Measurements from ENCODE around the gene TAF4B.

GRCh38 chr18:26421503-26421902 is 195.3 kb downstream of the TAF4B start:
- no peak for TF ChIP-seq EP300 (IDR thresholded peaks at IDR 0.05)
- TF ChIP-seq POLR2A (IDR thresholded peaks at IDR 0.05): no peak
- TF ChIP-seq CTCF (IDR thresholded peaks at IDR 0.05): no peak

Data from sigmoid colon (tissue), 4 donors.